GM12878 (cell line): ENCODE measurements around the gene BRI3BP. TPM values are rescaled to one million over a fixed set of nuclear protein-coding genes. Genes with fewer than 3 reads are reported as not detected.
A peak's percentile ranks its signal among the peaks of the same experiment; 100 is the strongest.

Source experiments
- BACH1 ChIP-seq: fragments of 450-650 bp; IDR thresholded peaks from 2 replicates; pipeline ENCODE4 v1.6.1; 2017; ENCODE audit warnings: mild to moderate bottlenecking, borderline replicate concordance
- BHLHE40 ChIP-seq, 2 experiments: fragments of 450-650 bp in 1 of 2; IDR thresholded peaks; 2 replicates each; pipeline ENCODE4 v1.6.1; 2011 to 2017; ENCODE audit warnings: low read depth in 2 of 2, borderline replicate concordance in 1 of 2, improper control_type of control experiment in 1 of 2, low read length in 1 of 2, mild to moderate bottlenecking in 1 of 2
- E4F1 ChIP-seq: fragments of 450-650 bp; IDR thresholded peaks from 2 replicates; pipeline ENCODE4 v1.6.1; 2018; ENCODE audit warnings: borderline replicate concordance, mild to moderate bottlenecking; ENCODE audit not compliant: partially characterized antibody
- FOS ChIP-seq: IDR thresholded peaks from 3 replicates; pipeline ENCODE4 v1.6.1; 2011; ENCODE audit warnings: borderline replicate concordance; ENCODE audit not compliant: insufficient read length; ENCODE audit errors: extremely low read depth
- GATAD2B ChIP-seq: fragments of 450-650 bp; conservative IDR thresholded peaks from 2 replicates; pipeline ENCODE4 v1.6.1; 2017; ENCODE audit warnings: low read depth, mild to moderate bottlenecking, moderate library complexity
- HDGF ChIP-seq: fragments of 450-650 bp; IDR thresholded peaks from 2 replicates; pipeline ENCODE4 v1.6.1; 2016; ENCODE audit warnings: antibody characterized with exemption
- IKZF1 ChIP-seq: fragments of 450-650 bp; conservative IDR thresholded peaks from 2 replicates; pipeline ENCODE4 v1.6.1; 2017; ENCODE audit warnings: antibody characterized with exemption, mild to moderate bottlenecking
- JUNB ChIP-seq: IDR thresholded peaks from 2 replicates; pipeline ENCODE4 v1.6.1; 2016; ENCODE audit warnings: antibody characterized with exemption, mild to moderate bottlenecking
- JUND ChIP-seq: IDR thresholded peaks from 2 replicates; pipeline ENCODE4 v1.6.1; 2012; ENCODE audit warnings: low read depth, mild to moderate bottlenecking, low read length, improper control_type of control experiment, moderate library complexity
- MEF2B ChIP-seq: fragments of 450-650 bp; IDR thresholded peaks from 2 replicates; pipeline ENCODE4 v1.6.1; 2018; ENCODE audit warnings: mild to moderate bottlenecking, moderate library complexity; ENCODE audit not compliant: partially characterized antibody, poor library complexity, severe bottlenecking
- MTA2 ChIP-seq: fragments of 450-650 bp; IDR thresholded peaks from 2 replicates; pipeline ENCODE4 v1.6.1; 2016; ENCODE audit warnings: low read depth, mild to moderate bottlenecking, moderate library complexity
- MTA3 ChIP-seq: IDR thresholded peaks from 2 replicates; pipeline ENCODE4 v1.6.1; 2012; ENCODE audit warnings: low read length, inconsistent platforms, borderline replicate concordance
- NBN ChIP-seq: fragments of 450-650 bp; IDR thresholded peaks from 2 replicates; pipeline ENCODE4 v1.6.1; 2016
- NRF1 ChIP-seq: conservative IDR thresholded peaks from 2 replicates; pipeline ENCODE4 v1.6.1; 2011; ENCODE audit warnings: mild to moderate bottlenecking, low read depth, low read length, improper control_type of control experiment
- PKNOX1 ChIP-seq: fragments of 450-650 bp; IDR thresholded peaks from 2 replicates; pipeline ENCODE4 v1.6.1; 2016; ENCODE audit warnings: mild to moderate bottlenecking
- PML ChIP-seq: IDR thresholded peaks from 2 replicates; pipeline ENCODE4 v1.6.1; 2012; ENCODE audit warnings: low read length, inconsistent platforms
- SREBF1 ChIP-seq: IDR thresholded peaks from 2 replicates; pipeline ENCODE4 v1.6.1; 2012; ENCODE audit warnings: mild to moderate bottlenecking, low read length
- TAF1 ChIP-seq: IDR thresholded peaks from 2 replicates; pipeline ENCODE4 v1.6.1; 2011; ENCODE audit warnings: mild to moderate bottlenecking, low read depth, low read length, borderline replicate concordance
- WRNIP1 ChIP-seq: IDR thresholded peaks from 2 replicates; pipeline ENCODE4 v1.6.1; 2011; ENCODE audit warnings: low read depth, low read length, improper control_type of control experiment, borderline replicate concordance
- YY1 ChIP-seq: IDR thresholded peaks from 2 replicates; pipeline ENCODE4 v1.6.1; 2011; ENCODE audit warnings: low read depth, mild to moderate bottlenecking, low read length
- ZNF24 ChIP-seq: fragments of 450-650 bp; IDR thresholded peaks from 2 replicates; pipeline ENCODE4 v1.6.1; 2017; ENCODE audit warnings: antibody characterized with exemption, mild to moderate bottlenecking
- ZNF384 ChIP-seq: IDR thresholded peaks from 2 replicates; pipeline ENCODE4 v1.6.1; 2012; ENCODE audit warnings: low read depth, mild to moderate bottlenecking, low read length, improper control_type of control experiment, borderline replicate concordance
- polyA plus RNA-seq, 11 experiments: library from polyadenylated mRNA; depleted of rRNA in 4 of 11; unstranded in 6 of 11; stranded (reverse) in 5 of 11; fragments of >200 nt; fragmentation: Nextera tagmentation in 4 of 11; fragmentation: Illumina TruSeq in 1 of 11; extraction: Ambion mirVana in 4 of 11; extraction: Trizol in 1 of 11; gene quantifications; 1 replicate in 1 of 11; 2 replicates in 10 of 11; pipeline versions ENCODE4 v1.2.1 to v1.2.3, GENCODE V29; 2011 to 2016; ENCODE audit warnings: inconsistent platforms in 2 of 11, missing spikeins in 2 of 11, low read depth in 1 of 11
- total RNA-seq, 4 experiments: library from RNA; depleted of rRNA in 3 of 4; stranded (reverse); fragments of >200 nt in 3 of 4; fragmentation: Illumina TruSeq in 1 of 4; extraction: Trizol in 1 of 4; gene quantifications; 2 replicates each; pipeline versions ENCODE4 v1.2.1 to v1.2.3, GENCODE V29; 2013 to 2021
- TF ChIP-seq, protein P1 (sequence below): IDR thresholded peaks from 2 replicates; pipeline ENCODE4 v1.6.1; 2012; ENCODE audit warnings: improper control_type of control experiment, low read depth, low read length; ENCODE audit not compliant: insufficient replicate concordance

Gene BRI3BP
- total and polyA plus RNA-seq, 10 of the 15 experiments (the other 5 are each of a cell fraction or from before 2014, with no cell fraction given): 11.5 to 37.0 (median 28.5) TPM

DNA sequence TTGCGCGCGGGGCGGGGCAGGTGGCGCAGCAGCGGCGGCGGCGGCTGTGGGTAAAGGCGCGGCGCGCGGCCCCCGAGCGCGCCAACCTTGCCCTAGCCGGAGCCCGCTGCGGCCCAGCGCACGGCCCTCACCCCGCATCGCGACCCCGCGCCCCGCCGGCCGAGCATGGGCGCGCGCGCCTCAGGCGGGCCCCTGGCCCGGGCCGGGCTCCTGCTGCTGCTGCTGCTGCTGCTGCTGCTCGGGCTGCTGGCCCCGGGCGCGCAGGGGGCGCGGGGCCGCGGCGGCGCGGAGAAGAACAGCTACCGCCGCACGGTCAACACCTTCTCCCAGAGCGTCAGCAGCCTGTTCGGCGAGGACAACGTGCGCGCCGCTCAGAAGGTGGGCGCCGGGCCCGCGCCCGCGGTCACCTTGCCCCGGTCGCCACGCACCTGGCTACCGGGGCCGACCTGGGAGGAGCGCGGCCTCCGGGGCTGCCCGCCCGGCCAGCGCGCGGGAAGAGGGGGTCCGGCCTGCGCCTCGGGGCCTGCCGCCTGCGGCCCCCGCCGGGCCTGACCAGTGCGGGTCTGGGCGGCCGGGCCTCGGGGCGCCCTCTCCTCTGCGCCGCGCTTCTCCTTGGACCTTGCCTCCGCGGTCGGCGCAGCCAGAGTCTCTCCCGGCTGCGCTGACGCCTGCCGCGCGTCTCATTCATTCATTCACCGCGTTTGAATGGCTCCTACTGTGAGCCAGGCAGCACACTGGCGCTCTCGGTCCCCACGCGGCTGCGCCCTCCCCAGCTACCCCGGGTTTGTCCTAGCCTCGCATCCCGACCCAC, at the start of gene BRI3BP (continued):
- TF ChIP-seq MEF2B (no peak), MTA2 (no peak), PML (no peak), IKZF1 (peak; percentile 5), JUND (no peak), JUNB (no peak), ZNF384 (no peak), E4F1 (no peak), GATAD2B (peak; percentile 62), YY1 (no peak), NBN (no peak), NRF1 (no peak), WRNIP1 (no peak), ZNF24 (peak; percentile 92), SREBF1 (no peak), TAF1 (peak; percentile 43; the same call in 1 of the 2 replicates), BHLHE40 (IDR thresholded peaks at IDR 0.05; ENCODE audit: borderline replicate concordance in 1 of 2, low read depth in 2 of 2, low read length in 1 of 2) (peak in 1 of 2 experiments; percentile 49; a peak in 2 of 4 replicates), BACH1 (0 out of 2 replicates have a peak, but pooled peaks have one; percentile 23), MTA3 (no peak), PKNOX1 (no peak), FOS (no peak), HDGF (no peak)
- TF ChIP-seq, protein P1, sequence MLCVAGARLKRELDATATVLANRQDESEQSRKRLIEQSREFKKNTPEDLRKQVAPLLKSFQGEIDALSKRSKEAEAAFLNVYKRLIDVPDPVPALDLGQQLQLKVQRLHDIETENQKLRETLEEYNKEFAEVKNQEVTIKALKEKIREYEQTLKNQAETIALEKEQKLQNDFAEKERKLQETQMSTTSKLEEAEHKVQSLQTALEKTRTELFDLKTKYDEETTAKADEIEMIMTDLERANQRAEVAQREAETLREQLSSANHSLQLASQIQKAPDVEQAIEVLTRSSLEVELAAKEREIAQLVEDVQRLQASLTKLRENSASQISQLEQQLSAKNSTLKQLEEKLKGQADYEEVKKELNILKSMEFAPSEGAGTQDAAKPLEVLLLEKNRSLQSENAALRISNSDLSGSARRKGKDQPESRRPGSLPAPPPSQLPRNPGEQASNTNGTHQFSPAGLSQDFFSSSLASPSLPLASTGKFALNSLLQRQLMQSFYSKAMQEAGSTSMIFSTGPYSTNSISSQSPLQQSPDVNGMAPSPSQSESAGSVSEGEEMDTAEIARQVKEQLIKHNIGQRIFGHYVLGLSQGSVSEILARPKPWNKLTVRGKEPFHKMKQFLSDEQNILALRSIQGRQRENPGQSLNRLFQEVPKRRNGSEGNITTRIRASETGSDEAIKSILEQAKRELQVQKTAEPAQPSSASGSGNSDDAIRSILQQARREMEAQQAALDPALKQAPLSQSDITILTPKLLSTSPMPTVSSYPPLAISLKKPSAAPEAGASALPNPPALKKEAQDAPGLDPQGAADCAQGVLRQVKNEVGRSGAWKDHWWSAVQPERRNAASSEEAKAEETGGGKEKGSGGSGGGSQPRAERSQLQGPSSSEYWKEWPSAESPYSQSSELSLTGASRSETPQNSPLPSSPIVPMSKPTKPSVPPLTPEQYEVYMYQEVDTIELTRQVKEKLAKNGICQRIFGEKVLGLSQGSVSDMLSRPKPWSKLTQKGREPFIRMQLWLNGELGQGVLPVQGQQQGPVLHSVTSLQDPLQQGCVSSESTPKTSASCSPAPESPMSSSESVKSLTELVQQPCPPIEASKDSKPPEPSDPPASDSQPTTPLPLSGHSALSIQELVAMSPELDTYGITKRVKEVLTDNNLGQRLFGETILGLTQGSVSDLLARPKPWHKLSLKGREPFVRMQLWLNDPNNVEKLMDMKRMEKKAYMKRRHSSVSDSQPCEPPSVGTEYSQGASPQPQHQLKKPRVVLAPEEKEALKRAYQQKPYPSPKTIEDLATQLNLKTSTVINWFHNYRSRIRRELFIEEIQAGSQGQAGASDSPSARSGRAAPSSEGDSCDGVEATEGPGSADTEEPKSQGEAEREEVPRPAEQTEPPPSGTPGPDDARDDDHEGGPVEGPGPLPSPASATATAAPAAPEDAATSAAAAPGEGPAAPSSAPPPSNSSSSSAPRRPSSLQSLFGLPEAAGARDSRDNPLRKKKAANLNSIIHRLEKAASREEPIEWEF: no peak
